Endothelial cell (in vitro differentiated cells): ENCODE measurements around the gene FHIP1A. TPM values are rescaled to one million over a fixed set of nuclear protein-coding genes. Genes with fewer than 3 reads are reported as not detected.
"Not testable (repeated sequence)": the region's sequence is repeated elsewhere in the genome, so short reads cannot be mapped to it uniquely, and the experiment has no call there.

Experiments
- DNase-seq: peaks from one replicate; pipeline ENCODE4 v3.0.0; 2021; ENCODE audit warnings: low spot score
- H3K27ac Mint-ChIP-seq: one replicate; pipeline ENCODE4 v1.8.0; 2021; ENCODE audit warnings: mixed read lengths, inconsistent platforms; ENCODE audit not compliant: unreplicated experiment
- H3K27me3 Mint-ChIP-seq: one replicate; pipeline ENCODE4 v1.8.0; 2021; ENCODE audit warnings: mild to moderate bottlenecking, moderate library complexity, mixed read lengths, inconsistent platforms; ENCODE audit not compliant: unreplicated experiment
- H3K36me3 Mint-ChIP-seq: one replicate; pipeline ENCODE4 v1.8.0; 2021; ENCODE audit warnings: mild to moderate bottlenecking, low read depth, mixed read lengths, inconsistent platforms; ENCODE audit not compliant: unreplicated experiment
- H3K4me1 Mint-ChIP-seq: one replicate; pipeline ENCODE4 v1.8.0; 2021; ENCODE audit warnings: mild to moderate bottlenecking, mixed read lengths, inconsistent platforms; ENCODE audit not compliant: unreplicated experiment
- H3K4me3 Mint-ChIP-seq: one replicate; pipeline ENCODE4 v1.8.0; 2021; ENCODE audit warnings: mild to moderate bottlenecking, mixed read lengths, inconsistent platforms; ENCODE audit not compliant: unreplicated experiment
- H3K9me3 Mint-ChIP-seq: one replicate; pipeline ENCODE4 v1.8.0; 2021; ENCODE audit warnings: mixed read lengths, inconsistent platforms; ENCODE audit not compliant: unreplicated experiment
- CTCF ChIP-seq: fragments of 200-600 bp; sonication (generic); IDR thresholded peaks from one replicate; pipeline ENCODE4 v1.5.0; 2021; ENCODE audit warnings: antibody characterized with exemption; ENCODE audit not compliant: unreplicated experiment
- total RNA-seq: library from RNA; stranded (reverse); fragmentation: NEBNext Ultra II Directional; extraction: Animal tissue kit (Norgen Biotek cat#: 25700); gene quantifications from one replicate; pipeline ENCODE4 v1.2.1, GENCODE V29; 2021; ENCODE audit not compliant: unreplicated experiment

Gene FHIP1A
- total RNA-seq, 1 donor from 2014 or later = 2.4 TPM

GRCh38 chr4:151376540-151376939 is 32.4 kb upstream of the FHIP1A start:
- TF ChIP-seq CTCF = no peak
- no peak overlapping the region for H3K4me3 Mint-ChIP-seq
- H3K36me3 Mint-ChIP-seq = peaks cover 3% of the 10 kb centered on the region
- H3K9me3 Mint-ChIP-seq = no peaks in the 10 kb centered on the region
- H3K27me3 Mint-ChIP-seq = no peaks in the 10 kb centered on the region
- H3K4me1 Mint-ChIP-seq = no peaks in the 10 kb centered on the region
- DNase-seq = no peak
- no peak overlapping the region for H3K27ac Mint-ChIP-seq

GRCh38 chr4:151389311-151389710 is 19.7 kb upstream of the FHIP1A start:
- TF ChIP-seq CTCF = no peak
- DNase-seq = no peak

GRCh38 chr4:151389799-151390198 is 19.2 kb upstream of the FHIP1A start:
- H3K27me3 Mint-ChIP-seq, H3K4me1 Mint-ChIP-seq, H3K4me3 Mint-ChIP-seq, H3K27ac Mint-ChIP-seq, H3K36me3 Mint-ChIP-seq, H3K9me3 Mint-ChIP-seq, DNase-seq: not testable (repeated sequence)

More at GRCh38 chr4:151389311-151389710, 19.7 kb upstream of the FHIP1A start:
- Mint-ChIP-seq H3K4me3 (no peak overlapping the region), H3K27me3 (no peaks in the 10 kb centered on the region), H3K27ac (no peak overlapping the region), H3K4me1 (no peaks in the 10 kb centered on the region), H3K36me3 (peaks cover 8% of the 10 kb centered on the region), H3K9me3 (peaks cover 6% of the 10 kb centered on the region)

GRCh38 chr4:151395873-151396272 is 13.1 kb upstream of the FHIP1A start:
- Mint-ChIP-seq H3K27ac (no peak overlapping the region), H3K4me1 (no peaks in the 10 kb centered on the region), H3K4me3 (no peak overlapping the region), H3K36me3 (no peaks in the 10 kb centered on the region), H3K27me3 (no peaks in the 10 kb centered on the region), H3K9me3 (no peaks in the 10 kb centered on the region)
- no peak for DNase-seq
- no peak for TF ChIP-seq CTCF

- no peaks in the 10 kb centered on the region for H3K36me3 Mint-ChIP-seq
- DNase-seq = no peak
Observed at GRCh38 chr4:151400343-151400742, 8.6 kb upstream of the FHIP1A start.

More at GRCh38 chr4:151400343-151400742, 8.6 kb upstream of the FHIP1A start:
- no peak overlapping the region for H3K27ac Mint-ChIP-seq
- TF ChIP-seq CTCF = no peak
- H3K4me3 Mint-ChIP-seq = no peak overlapping the region
- H3K9me3 Mint-ChIP-seq = no peaks in the 10 kb centered on the region
- no peaks in the 10 kb centered on the region for H3K27me3 Mint-ChIP-seq
- no peaks in the 10 kb centered on the region for H3K4me1 Mint-ChIP-seq
